ENCODE measurements around the gene CCDC85B.

Gene CCDC85B

DNA sequence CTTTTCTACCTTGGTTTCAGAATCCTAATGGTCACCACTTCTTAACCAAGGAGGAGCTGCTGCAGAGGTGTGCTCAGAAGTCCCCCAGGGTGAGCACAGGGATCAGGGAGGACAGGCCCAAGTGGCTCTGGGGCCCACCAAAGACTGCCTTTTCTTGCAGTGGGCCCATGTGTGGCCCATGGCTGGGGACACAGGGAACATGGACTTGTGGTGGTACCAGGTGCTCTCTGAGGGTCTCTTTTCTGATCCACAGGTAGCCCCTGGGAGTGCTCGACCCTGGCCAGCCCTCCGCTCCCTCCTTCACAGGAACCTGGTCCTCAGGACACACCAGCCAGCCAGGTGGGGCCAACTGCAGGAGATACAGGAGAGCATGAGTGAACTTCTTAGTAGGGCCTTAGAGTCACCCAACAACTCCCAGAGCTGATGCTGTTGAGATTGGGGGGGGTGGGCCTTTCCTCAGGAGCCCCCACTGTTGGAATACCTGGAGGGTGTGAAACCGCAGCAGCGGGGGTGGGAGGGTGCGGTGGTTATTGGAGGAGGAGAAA lies 28.2 kb upstream of the CCDC85B start:
- Histone ChIP-seq H3K9ac (ENCODE audit: low read depth, low read length) (peak overlapping the region; percentile 79), H3K36me3 (ENCODE audit: insufficient read depth, low read length) (peaks cover 69% of the 10 kb centered on the region), H3K4me2 (ENCODE audit: insufficient read depth, low read length) (peak overlapping the region; percentile 81), H3K4me1 (ENCODE audit: insufficient read depth, low read length) (peaks cover 46% of the 10 kb centered on the region), H3K27ac (ENCODE audit: low read length) (no peak overlapping the region), H3K9me3 (ENCODE audit: insufficient read depth, low read length, severe bottlenecking) (no peaks in the 10 kb centered on the region), H3K79me2 (ENCODE audit: insufficient read depth, low read length) (peaks cover 41% of the 10 kb centered on the region), H3K27me3 (ENCODE audit: insufficient read depth, low read length, poor library complexity) (no peaks in the 10 kb centered on the region), H3K4me3 (ENCODE audit: low read depth in 1 of 2, low read length in 2 of 2) (peak overlapping the region in 1 of 2 experiments; percentile 72; a peak in 2 of 4 replicates), H4K20me1 (ENCODE audit: insufficient read depth, low read length) (peaks cover 48% of the 10 kb centered on the region), H2AFZ (ENCODE audit: low read depth, low read length) (no peak overlapping the region)
- DNase-seq: peak; percentile 7
- no peak for ATAC-seq (ENCODE audit: insufficient read depth, low read depth)
- no peak for TF ChIP-seq EZH2 (IDR thresholded peaks at IDR 0.05; ENCODE audit: borderline replicate concordance, low read depth, low read length, severe bottlenecking)
- no peak for TF ChIP-seq CTCF (IDR thresholded peaks at IDR 0.05; ENCODE audit: borderline replicate concordance, extremely low read depth, low read length, poor library complexity, severe bottlenecking)

GRCh38 chr11:65862941-65863888 lies 27.3 kb upstream of the CCDC85B start:
- Histone ChIP-seq H3K27me3 (ENCODE audit: insufficient read depth, low read length, poor library complexity) (no peaks in the 10 kb centered on the region), H4K20me1 (ENCODE audit: insufficient read depth, low read length) (peaks cover 46% of the 10 kb centered on the region), H3K27ac (ENCODE audit: low read length) (no peak overlapping the region), H3K4me2 (ENCODE audit: insufficient read depth, low read length) (peak overlapping the region; percentile 81), H3K79me2 (ENCODE audit: insufficient read depth, low read length) (peaks cover 34% of the 10 kb centered on the region), H3K9me3 (ENCODE audit: insufficient read depth, low read length, severe bottlenecking) (no peaks in the 10 kb centered on the region), H3K36me3 (ENCODE audit: insufficient read depth, low read length) (peaks cover 68% of the 10 kb centered on the region), H3K4me1 (ENCODE audit: insufficient read depth, low read length) (peaks cover 46% of the 10 kb centered on the region), H3K9ac (ENCODE audit: low read depth, low read length) (0 out of 2 replicates have a peak overlapping the region, but pooled peaks have one; percentile 9), H2AFZ (ENCODE audit: low read depth, low read length) (no peak overlapping the region), H3K4me3 (ENCODE audit: low read depth in 1 of 2, low read length in 2 of 2) (no peak overlapping the region)
- peak; percentile 6 for DNase-seq
- TF ChIP-seq CTCF (IDR thresholded peaks at IDR 0.05; ENCODE audit: borderline replicate concordance, extremely low read depth, low read length, poor library complexity, severe bottlenecking): no peak
- no peak for TF ChIP-seq EZH2 (IDR thresholded peaks at IDR 0.05; ENCODE audit: borderline replicate concordance, low read depth, low read length, severe bottlenecking)
- ATAC-seq (ENCODE audit: insufficient read depth, low read depth): no peak

- Histone ChIP-seq H3K36me3 (ENCODE audit: insufficient read depth, low read length) (peaks cover 68% of the 10 kb centered on the region), H2AFZ (ENCODE audit: low read depth, low read length) (no peak overlapping the region), H3K79me2 (ENCODE audit: insufficient read depth, low read length) (peaks cover 34% of the 10 kb centered on the region), H4K20me1 (ENCODE audit: insufficient read depth, low read length) (peaks cover 46% of the 10 kb centered on the region), H3K9me3 (ENCODE audit: insufficient read depth, low read length, severe bottlenecking) (no peaks in the 10 kb centered on the region), H3K27me3 (ENCODE audit: insufficient read depth, low read length, poor library complexity) (no peaks in the 10 kb centered on the region), H3K4me2 (ENCODE audit: insufficient read depth, low read length) (peak overlapping the region; percentile 22; the same call in 1 of the 2 replicates), H3K4me3 (ENCODE audit: low read depth in 1 of 2, low read length in 2 of 2) (no peak overlapping the region), H3K4me1 (ENCODE audit: insufficient read depth, low read length) (peaks cover 38% of the 10 kb centered on the region), H3K9ac (ENCODE audit: low read depth, low read length) (no peak overlapping the region), H3K27ac (ENCODE audit: low read length) (no peak overlapping the region)
- DNase-seq (no peak), ATAC-seq (ENCODE audit: insufficient read depth, low read depth) (no peak)
- TF ChIP-seq CTCF (IDR thresholded peaks at IDR 0.05; ENCODE audit: borderline replicate concordance, extremely low read depth, low read length, poor library complexity, severe bottlenecking) (no peak), EZH2 (IDR thresholded peaks at IDR 0.05; ENCODE audit: borderline replicate concordance, low read depth, low read length, severe bottlenecking) (no peak)
Measured at GRCh38 chr11:65863889-65864705, 26.4 kb upstream of the CCDC85B start.
